Hindlimb muscle (tissue), 1 donor: ENCODE results near the gene PDPR. TPM values are rescaled to one million over a fixed set of nuclear protein-coding genes. Genes with fewer than 3 reads are reported as not detected.
"Not testable (repeated sequence)": the region's sequence is repeated elsewhere in the genome, so short reads cannot be mapped to it uniquely, and the experiment has no call there.

ENCODE experiments used
- DNase-seq: peaks from one replicate; pipeline ENCODE4 v3.0.0-alpha.2; 2013
- polyA plus RNA-seq: library from polyadenylated mRNA; unstranded; fragments of 120-200 nt; gene quantifications from one replicate; pipeline ENCODE4 v1.2.1, GENCODE V29; 2013; ENCODE audit not compliant: insufficient read length

PDPR gene
- polyA plus RNA-seq, 1 donor = 21.2 TPM

GRCh38 chr16:70128844-70129243, 14.7 kb downstream of the PDPR start:
- DNase-seq = not testable (repeated sequence)

- not testable (repeated sequence) for DNase-seq
Observed at GRCh38 chr16:70135796-70136195, 21.7 kb downstream of the PDPR start.

- DNase-seq = not testable (repeated sequence)
Observed at GRCh38 chr16:70136595-70136994, 22.5 kb downstream of the PDPR start.

GRCh38 chr16:70142739-70143138, 28.6 kb downstream of the PDPR start:
- not testable (repeated sequence) for DNase-seq

DNA sequence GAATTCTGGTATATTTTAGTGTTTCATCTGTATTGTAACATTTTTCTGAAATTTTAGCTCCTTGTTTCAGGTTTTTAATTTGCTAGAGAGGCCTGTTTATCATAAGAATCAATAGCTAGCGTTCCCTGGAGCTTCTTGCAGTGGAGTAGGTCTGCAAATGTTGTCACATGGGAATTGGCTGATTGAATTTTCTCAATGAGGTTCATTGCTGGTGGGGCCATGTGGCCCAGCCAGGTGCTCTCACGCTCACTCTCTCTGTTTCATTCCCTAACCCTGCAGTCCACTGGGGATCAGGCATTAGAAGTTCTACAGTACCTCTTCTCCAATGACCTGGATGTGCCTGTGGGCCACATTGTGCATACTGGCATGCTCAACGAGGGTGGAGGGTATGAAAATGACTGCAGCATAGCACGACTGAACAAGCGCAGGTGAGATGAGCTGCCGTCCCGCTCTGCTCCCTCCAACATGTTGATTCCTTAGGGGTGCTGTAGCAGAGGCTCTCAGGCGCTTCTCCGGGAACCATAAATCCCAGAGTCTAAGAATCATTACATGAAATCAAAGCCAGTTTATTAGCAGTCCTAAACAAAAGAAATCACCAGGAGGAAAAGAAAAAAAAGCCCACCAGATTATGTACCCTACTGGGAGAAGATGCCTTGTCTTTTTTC, 29.2 kb downstream of the PDPR start:
- DNase-seq = not testable (repeated sequence)

DNA sequence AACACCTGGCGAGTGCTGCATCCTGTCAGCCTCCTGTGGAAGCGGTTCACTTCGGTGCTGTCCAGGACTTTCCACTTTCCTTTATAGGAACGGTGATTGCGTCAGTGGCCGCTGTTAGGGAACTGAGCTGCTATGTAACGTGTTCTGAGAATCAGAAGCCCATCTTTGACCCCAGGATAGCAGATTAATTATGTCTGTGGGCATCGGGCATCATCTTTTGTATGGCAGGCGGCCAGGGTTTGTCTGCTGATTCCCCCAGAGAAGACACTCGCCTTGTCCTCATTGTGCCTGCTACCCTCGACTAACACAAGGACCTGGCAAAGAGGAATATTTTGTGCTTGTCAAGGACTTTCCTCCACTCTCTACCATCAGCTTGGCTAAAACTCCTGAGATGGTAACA, 33.7 kb downstream of the PDPR start:
- not testable (repeated sequence) for DNase-seq

GRCh38 chr16:70148453-70148852, 34.3 kb downstream of the PDPR start:
- not testable (repeated sequence) for DNase-seq

- DNase-seq = not testable (repeated sequence)
Observed at GRCh38 chr16:70149296-70149695, 35.2 kb downstream of the PDPR start.

- no peak for DNase-seq
Observed at GRCh38 chr16:70151391-70151790, 37.3 kb downstream of the PDPR start.

GRCh38 chr16:70151941-70152509, 37.9 kb downstream of the PDPR start:
- no peak for DNase-seq

GRCh38 chr16:70152578-70153302, 38.6 kb downstream of the PDPR start:
- no peak for DNase-seq

GRCh38 chr16:70154736-70155135, 40.6 kb downstream of the PDPR start:
- not testable (repeated sequence) for DNase-seq

DNA sequence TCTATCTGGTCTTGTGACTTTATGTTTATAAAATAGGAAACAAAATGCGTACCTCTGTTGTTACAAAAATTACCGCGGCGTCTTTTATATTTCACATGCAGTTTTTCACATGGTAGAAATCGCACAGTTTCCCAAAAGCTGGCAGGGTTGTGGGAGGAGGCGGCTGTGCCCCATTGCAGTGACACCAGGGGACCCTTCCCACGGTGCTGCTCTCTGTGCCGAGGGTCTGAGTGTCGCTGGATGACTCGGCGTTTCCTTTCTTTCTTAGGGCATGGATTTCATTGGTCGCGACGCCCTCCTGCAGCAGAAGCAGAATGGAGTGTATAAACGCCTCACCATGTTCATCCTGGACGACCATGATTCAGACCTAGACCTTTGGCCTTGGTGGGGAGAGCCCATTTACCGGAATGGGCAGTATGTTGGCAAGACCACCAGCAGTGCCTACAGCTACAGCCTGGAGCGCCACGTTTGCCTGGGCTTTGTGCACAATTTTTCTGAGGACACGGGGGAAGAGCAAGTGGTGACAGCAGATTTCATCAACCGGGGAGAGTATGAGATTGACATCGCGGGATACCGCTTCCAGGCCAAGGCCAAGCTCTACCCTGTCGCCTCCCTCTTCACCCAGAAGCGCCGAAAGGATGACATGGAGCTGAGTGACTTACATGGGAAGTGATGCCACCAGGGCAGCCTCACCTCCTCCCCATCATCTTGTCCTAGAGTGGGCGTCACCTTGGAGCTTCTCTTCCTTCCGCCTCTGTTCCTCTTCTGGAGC, 42.3 kb downstream of the PDPR start:
- DNase-seq = no peak

DNA sequence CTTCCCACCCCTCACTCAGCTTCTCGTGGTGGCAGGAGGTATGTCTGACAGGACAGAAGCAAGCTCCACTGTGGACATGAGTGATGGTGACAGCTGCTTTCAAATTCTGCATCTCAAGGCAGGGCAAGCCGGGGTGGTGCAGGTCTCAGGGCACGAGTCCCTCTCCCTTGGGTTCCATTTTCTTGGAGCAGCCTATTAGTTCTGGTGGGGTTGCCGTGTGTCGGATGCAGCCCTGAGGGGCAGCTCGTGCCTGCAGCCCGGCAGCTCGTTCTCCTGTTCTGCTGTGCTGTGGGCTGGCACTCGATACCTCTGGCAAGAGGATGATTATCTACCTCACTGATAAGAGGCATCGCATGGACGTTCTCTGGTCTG, 43.0 kb downstream of the PDPR start:
- DNase-seq = no peak

- DNase-seq = no peak
Observed at GRCh38 chr16:70157477-70158260, 43.5 kb downstream of the PDPR start.

- no peak for DNase-seq
Observed at GRCh38 chr16:70158261-70158939, 44.3 kb downstream of the PDPR start.

GRCh38 chr16:70159355-70160348, 45.5 kb downstream of the PDPR start:
- no peak for DNase-seq

DNA sequence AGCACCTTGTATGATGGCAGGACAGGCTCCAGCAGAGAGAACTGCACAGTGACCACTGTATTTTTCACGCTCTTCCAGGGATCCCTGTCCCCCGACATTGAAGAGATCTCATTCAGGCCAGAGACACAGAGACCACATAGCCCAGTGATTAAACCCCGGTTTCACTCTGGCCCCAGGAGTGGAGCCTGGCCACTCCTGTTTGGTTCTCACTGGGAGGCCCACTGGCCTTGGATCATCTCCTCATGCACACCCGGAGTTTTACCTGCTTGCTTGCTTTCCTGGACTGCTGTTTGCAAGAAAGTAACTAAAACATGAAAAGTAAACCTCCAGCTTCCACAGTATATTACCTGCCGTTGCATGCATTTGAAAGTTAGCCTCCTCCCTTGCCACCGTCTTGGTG, 46.3 kb downstream of the PDPR start:
- DNase-seq = no peak

DNA sequence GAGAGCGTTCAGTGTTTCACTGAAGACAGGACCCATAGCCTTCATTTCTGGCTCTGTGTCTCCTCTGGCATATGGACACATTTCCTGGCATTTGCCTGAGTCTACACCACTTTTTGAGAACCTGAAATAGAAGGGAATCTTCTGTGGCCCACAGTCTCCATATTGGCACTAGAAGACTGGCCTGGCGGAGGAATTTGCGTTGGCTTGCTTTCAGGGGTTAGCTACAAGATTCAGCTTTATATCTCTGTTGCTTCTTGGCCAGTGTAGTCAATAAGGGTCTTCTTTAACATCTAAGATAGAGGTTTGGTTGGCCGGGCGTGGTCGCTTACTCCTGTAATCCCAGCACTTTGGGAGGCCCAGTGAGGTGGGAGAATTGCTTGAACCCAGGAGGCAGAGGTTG, 46.7 kb downstream of the PDPR start:
- no peak for DNase-seq

GRCh38 chr16:70161350-70161749, 47.2 kb downstream of the PDPR start:
- DNase-seq = no peak
